Stimulated activated effector memory CD8-positive, alpha-beta T cell treated with anti-CD3 and anti-CD28 coated beads, Interleukin-12 subunit alpha, Interleukin-12 subunit beta, amount 100 ng/mL, for 72 hours (primary cell): ENCODE measurements around the gene NOSTRIN.

Experiments
- ATAC-seq: fragments of 150-1000 bp; cut with Tn5 transposase; 2 replicates; pipeline ENCODE4 v1.10.0; 2021
- DNase-seq, 2 donors: peaks; one replicate each; pipeline ENCODE4 v3.0.0; 2021 to 2022; ENCODE audit warnings: low spot score in 2 of 2
- H3K27ac Mint-ChIP-seq: one replicate; pipeline ENCODE4 v1.8.0; 2022; ENCODE audit warnings: mild to moderate bottlenecking, mixed read lengths
- H3K36me3 Mint-ChIP-seq: one replicate; pipeline ENCODE4 v1.8.0; 2022; ENCODE audit warnings: mild to moderate bottlenecking, mixed read lengths
- H3K4me1 Mint-ChIP-seq: one replicate; pipeline ENCODE4 v1.8.0; 2022; ENCODE audit warnings: mixed read lengths
- H3K4me3 Mint-ChIP-seq: one replicate; pipeline ENCODE4 v1.8.0; 2022; ENCODE audit warnings: mild to moderate bottlenecking, mixed read lengths
- H3K9me3 Mint-ChIP-seq: one replicate; pipeline ENCODE4 v1.8.0; 2022; ENCODE audit warnings: mixed read lengths

The NOSTRIN gene

GRCh38 chr2:168798888-168799410 lies 3.5 kb upstream of the NOSTRIN start:
- Mint-ChIP-seq H3K4me1 (no peaks in the 10 kb centered on the region), H3K27ac (no peak overlapping the region), H3K36me3 (no peaks in the 10 kb centered on the region), H3K9me3 (no peaks in the 10 kb centered on the region), H3K4me3 (no peak overlapping the region)
- ATAC-seq (no peak), DNase-seq (no peak)

- Mint-ChIP-seq H3K4me3 (no peak overlapping the region), H3K9me3 (no peaks in the 10 kb centered on the region), H3K27ac (no peak overlapping the region)
Measured at GRCh38 chr2:168801471-168801870, 966 bp upstream of the NOSTRIN start.

GRCh38 chr2:168802859-168803725 lies 655 bp downstream of the NOSTRIN start:
- H3K9me3 Mint-ChIP-seq = no peaks in the 10 kb centered on the region
- no peak for DNase-seq
- ATAC-seq = no peak
- no peak overlapping the region for H3K27ac Mint-ChIP-seq
- H3K4me3 Mint-ChIP-seq = no peak overlapping the region
- no peaks in the 10 kb centered on the region for H3K36me3 Mint-ChIP-seq
- H3K4me1 Mint-ChIP-seq = no peaks in the 10 kb centered on the region

More at GRCh38 chr2:168801471-168801870, 966 bp upstream of the NOSTRIN start:
- Mint-ChIP-seq H3K36me3 (no peaks in the 10 kb centered on the region), H3K4me1 (no peaks in the 10 kb centered on the region)
- no peak for ATAC-seq
- DNase-seq = no peak

- ATAC-seq (no peak), DNase-seq (no peak)
- H3K36me3 Mint-ChIP-seq = no peaks in the 10 kb centered on the region
- H3K4me3 Mint-ChIP-seq = no peak overlapping the region
- H3K9me3 Mint-ChIP-seq = no peaks in the 10 kb centered on the region
- H3K4me1 Mint-ChIP-seq = no peaks in the 10 kb centered on the region
- no peak overlapping the region for H3K27ac Mint-ChIP-seq
Measured at GRCh38 chr2:168804214-168804613, 1.8 kb downstream of the NOSTRIN start.

GRCh38 chr2:168805615-168806014 lies 3.2 kb downstream of the NOSTRIN start:
- no peaks in the 10 kb centered on the region for H3K36me3 Mint-ChIP-seq
- no peak overlapping the region for H3K27ac Mint-ChIP-seq
- H3K9me3 Mint-ChIP-seq = no peaks in the 10 kb centered on the region
- no peaks in the 10 kb centered on the region for H3K4me1 Mint-ChIP-seq
- no peak for DNase-seq
- ATAC-seq = no peak
- H3K4me3 Mint-ChIP-seq = no peak overlapping the region

GRCh38 chr2:168809537-168809936 lies 7.1 kb downstream of the NOSTRIN start:
- Mint-ChIP-seq H3K27ac (no peak overlapping the region), H3K9me3 (no peaks in the 10 kb centered on the region)

GRCh38 chr2:168810235-168810634 lies 7.8 kb downstream of the NOSTRIN start:
- Mint-ChIP-seq H3K9me3 (no peaks in the 10 kb centered on the region), H3K27ac (no peak overlapping the region), H3K4me1 (no peaks in the 10 kb centered on the region), H3K4me3 (no peak overlapping the region), H3K36me3 (no peaks in the 10 kb centered on the region)
- ATAC-seq (no peak), DNase-seq (no peak)

More at GRCh38 chr2:168809537-168809936, 7.1 kb downstream of the NOSTRIN start:
- ATAC-seq (no peak), DNase-seq (no peak)
- H3K4me3 Mint-ChIP-seq = no peak overlapping the region
- H3K4me1 Mint-ChIP-seq = no peaks in the 10 kb centered on the region
- no peaks in the 10 kb centered on the region for H3K36me3 Mint-ChIP-seq

- Mint-ChIP-seq H3K36me3 (no peaks in the 10 kb centered on the region), H3K4me3 (no peak overlapping the region), H3K4me1 (no peaks in the 10 kb centered on the region), H3K9me3 (no peaks in the 10 kb centered on the region), H3K27ac (no peak overlapping the region)
- no peak for ATAC-seq
- no peak for DNase-seq
Measured at GRCh38 chr2:168811696-168812095, 9.3 kb downstream of the NOSTRIN start.

GRCh38 chr2:168814046-168814445 lies 11.6 kb downstream of the NOSTRIN start:
- no peak for ATAC-seq
- Mint-ChIP-seq H3K4me1 (no peaks in the 10 kb centered on the region), H3K9me3 (no peaks in the 10 kb centered on the region)

GRCh38 chr2:168814939-168815907 lies 12.8 kb downstream of the NOSTRIN start:
- H3K4me1 Mint-ChIP-seq = no peaks in the 10 kb centered on the region
- DNase-seq = no peak
- no peak overlapping the region for H3K27ac Mint-ChIP-seq
- no peaks in the 10 kb centered on the region for H3K9me3 Mint-ChIP-seq
- no peak for ATAC-seq
- H3K36me3 Mint-ChIP-seq = no peaks in the 10 kb centered on the region
- no peak overlapping the region for H3K4me3 Mint-ChIP-seq

More at GRCh38 chr2:168814046-168814445, 11.6 kb downstream of the NOSTRIN start:
- no peaks in the 10 kb centered on the region for H3K36me3 Mint-ChIP-seq
- no peak overlapping the region for H3K27ac Mint-ChIP-seq
- DNase-seq = no peak
- H3K4me3 Mint-ChIP-seq = no peak overlapping the region

GRCh38 chr2:168816369-168816768 lies 13.9 kb downstream of the NOSTRIN start:
- no peak for ATAC-seq
- H3K4me3 Mint-ChIP-seq = no peak overlapping the region
- H3K9me3 Mint-ChIP-seq = no peaks in the 10 kb centered on the region
- no peak overlapping the region for H3K27ac Mint-ChIP-seq
- no peaks in the 10 kb centered on the region for H3K4me1 Mint-ChIP-seq
- no peaks in the 10 kb centered on the region for H3K36me3 Mint-ChIP-seq
- no peak for DNase-seq

- no peaks in the 10 kb centered on the region for H3K4me1 Mint-ChIP-seq
- H3K27ac Mint-ChIP-seq = no peak overlapping the region
- no peak for ATAC-seq
- H3K9me3 Mint-ChIP-seq = no peaks in the 10 kb centered on the region
- no peak overlapping the region for H3K4me3 Mint-ChIP-seq
- H3K36me3 Mint-ChIP-seq = no peaks in the 10 kb centered on the region
- no peak for DNase-seq
Measured at GRCh38 chr2:168819050-168819715, 16.7 kb downstream of the NOSTRIN start.

GRCh38 chr2:168819829-168820489 lies 17.5 kb downstream of the NOSTRIN start:
- H3K27ac Mint-ChIP-seq = no peak overlapping the region
- H3K9me3 Mint-ChIP-seq = no peaks in the 10 kb centered on the region
- H3K4me1 Mint-ChIP-seq = no peaks in the 10 kb centered on the region
- H3K4me3 Mint-ChIP-seq = no peak overlapping the region
- H3K36me3 Mint-ChIP-seq = no peaks in the 10 kb centered on the region
- ATAC-seq (peak; percentile 19), DNase-seq (no peak)

GRCh38 chr2:168821577-168821976 lies 19.1 kb downstream of the NOSTRIN start:
- H3K36me3 Mint-ChIP-seq = no peaks in the 10 kb centered on the region
- DNase-seq (no peak), ATAC-seq (no peak)
- no peak overlapping the region for H3K27ac Mint-ChIP-seq
- no peaks in the 10 kb centered on the region for H3K9me3 Mint-ChIP-seq
- H3K4me3 Mint-ChIP-seq = no peak overlapping the region
- H3K4me1 Mint-ChIP-seq = no peaks in the 10 kb centered on the region
